Hepatocyte (in vitro differentiated cells): ENCODE results near the gene EEFSEC. TPM values are rescaled to one million over a fixed set of nuclear protein-coding genes. Genes with fewer than 3 reads are reported as not detected.

Source experiments
- DNase-seq: peaks from one replicate; pipeline ENCODE4 v3.0.0-alpha.2; 2016; ENCODE audit warnings: low spot score
- H2AFZ ChIP-seq: fragments of 200-600 bp; sonication (generic); 2 replicates; pipeline ENCODE4 v1.6.0; 2016; ENCODE audit warnings: antibody characterized with exemption, mild to moderate bottlenecking
- H3K27ac ChIP-seq: fragments of 200-600 bp; sonication (generic); 2 replicates; pipeline ENCODE4 v1.5.1; 2016; ENCODE audit warnings: mild to moderate bottlenecking
- H3K27me3 ChIP-seq: fragments of 200-600 bp; sonication (generic); 2 replicates; pipeline ENCODE4 v1.6.1; 2016
- H3K36me3 ChIP-seq: fragments of 200-600 bp; sonication (generic); replicated peaks from 2 replicates; pipeline ENCODE4 v1.5.1; 2016; ENCODE audit warnings: low read depth; ENCODE audit not compliant: insufficient read depth
- H3K4me1 ChIP-seq: fragments of 200-600 bp; sonication (generic); 2 replicates; pipeline ENCODE4 v1.5.1; 2016; ENCODE audit warnings: mild to moderate bottlenecking, moderate library complexity; ENCODE audit not compliant: insufficient read depth
- H3K4me2 ChIP-seq: fragments of 200-600 bp; sonication (generic); 2 replicates; pipeline ENCODE4 v1.6.0; 2016
- H3K4me3 ChIP-seq: fragments of 200-600 bp; sonication (generic); 2 replicates; pipeline ENCODE4 v1.5.1; 2016; ENCODE audit warnings: mild to moderate bottlenecking
- H3K79me2 ChIP-seq: fragments of 200-600 bp; sonication (generic); 2 replicates; pipeline ENCODE4 v1.6.0; 2017; ENCODE audit warnings: mild to moderate bottlenecking
- H3K9me2 ChIP-seq: fragments of 200-600 bp; sonication (generic); replicated peaks from 2 replicates; pipeline ENCODE4 v1.6.0; 2017; ENCODE audit warnings: mild to moderate bottlenecking; ENCODE audit not compliant: insufficient read depth
- H3K9me3 ChIP-seq: fragments of 200-600 bp; sonication (generic); 2 replicates; pipeline ENCODE4 v1.5.1; 2016; ENCODE audit warnings: low read depth, mild to moderate bottlenecking
- H4K20me1 ChIP-seq: fragments of 200-600 bp; sonication (generic); 2 replicates; pipeline ENCODE4 v1.6.0; 2016; ENCODE audit warnings: mild to moderate bottlenecking; ENCODE audit not compliant: insufficient read depth, poor library complexity, severe bottlenecking
- CTCF ChIP-seq: fragments of 200-600 bp; sonication (generic); IDR thresholded peaks from 2 replicates; pipeline ENCODE4 v1.5.1; 2016; ENCODE audit warnings: antibody characterized with exemption, mild to moderate bottlenecking; ENCODE audit not compliant: poor library complexity
- EZH2 ChIP-seq: fragments of 200-600 bp; sonication (generic); IDR thresholded peaks from 2 replicates; pipeline ENCODE4 v1.6.1; 2016; ENCODE audit warnings: antibody characterized with exemption, mild to moderate bottlenecking, borderline replicate concordance
- EZH2phosphoT487 ChIP-seq: fragments of 200-600 bp; sonication (generic); IDR thresholded peaks from one replicate; pipeline ENCODE4 v1.6.1; 2018; ENCODE audit warnings: antibody characterized with exemption, mild to moderate bottlenecking, low read depth, moderate library complexity; ENCODE audit not compliant: unreplicated experiment, severe bottlenecking
- WGBS: methylation state at CpG from one replicate; pipeline ENCODE4 v1.1.6; 2016; ENCODE audit warnings: low lambda C conversion rate; ENCODE audit errors: missing lambda C conversion rate; 5-methylcytosine and 5-hydroxymethylcytosine counted together
- polyA plus RNA-seq: library from polyadenylated mRNA; unstranded; fragments of >200 nt; fragmentation: Nextera tagmentation; extraction: Ambion mirVana; gene quantifications from 2 replicates; pipeline ENCODE4 v1.2.1, GENCODE V29; 2016
- total RNA-seq: library from RNA; depleted of rRNA; stranded (reverse); fragments of >200 nt; gene quantifications from 2 replicates; pipeline ENCODE4 v1.2.3, GENCODE V29; 2014

Gene EEFSEC
- total and polyA plus RNA-seq, 2 experiments from 2014 or later = 9.8 to 17.5 TPM

DNA sequence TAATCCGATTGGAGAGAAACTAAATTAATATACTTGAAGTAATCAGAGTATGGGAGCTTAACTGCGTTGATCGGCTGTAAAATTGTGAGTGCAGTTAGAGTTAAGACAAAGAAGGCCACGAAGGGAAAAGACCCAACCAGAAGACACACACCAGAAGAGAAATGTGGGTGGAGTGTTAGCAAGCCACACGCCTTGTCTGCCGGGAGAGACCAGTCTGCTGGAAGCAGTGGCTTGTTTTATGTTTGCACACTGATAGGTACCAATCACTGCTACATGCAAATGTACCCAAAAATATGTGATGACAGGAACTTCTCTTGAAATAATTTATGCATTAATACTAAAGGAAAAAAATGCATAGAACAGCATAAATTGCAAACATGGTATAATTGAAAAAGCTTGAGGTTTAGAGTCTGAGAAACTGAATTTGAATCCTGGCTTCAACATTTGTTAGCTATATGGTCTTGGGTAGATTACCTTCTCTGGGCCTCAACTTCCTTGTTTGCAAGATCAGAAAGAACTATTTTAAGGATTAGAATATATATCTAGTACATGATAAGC is 23.1 kb downstream of the EEFSEC start:
- Histone ChIP-seq H3K27ac (no peak overlapping the region), H3K4me3 (no peak overlapping the region), H3K9me3 (no peaks in the 10 kb centered on the region), H3K36me3 (no peaks in the 10 kb centered on the region), H3K79me2 (peaks cover 3% of the 10 kb centered on the region), H3K4me1 (peaks cover 15% of the 10 kb centered on the region), H3K9me2 (no peaks in the 10 kb centered on the region), H3K4me2 (no peak overlapping the region), H3K27me3 (no peaks in the 10 kb centered on the region), H2AFZ (no peak overlapping the region), H4K20me1 (no peaks in the 10 kb centered on the region)
- 79% methylated on average over 6 of the region's 6 CpGs for WGBS
- TF ChIP-seq EZH2phosphoT487 (no peak), CTCF (no peak)
- DNase-seq = no peak

DNA sequence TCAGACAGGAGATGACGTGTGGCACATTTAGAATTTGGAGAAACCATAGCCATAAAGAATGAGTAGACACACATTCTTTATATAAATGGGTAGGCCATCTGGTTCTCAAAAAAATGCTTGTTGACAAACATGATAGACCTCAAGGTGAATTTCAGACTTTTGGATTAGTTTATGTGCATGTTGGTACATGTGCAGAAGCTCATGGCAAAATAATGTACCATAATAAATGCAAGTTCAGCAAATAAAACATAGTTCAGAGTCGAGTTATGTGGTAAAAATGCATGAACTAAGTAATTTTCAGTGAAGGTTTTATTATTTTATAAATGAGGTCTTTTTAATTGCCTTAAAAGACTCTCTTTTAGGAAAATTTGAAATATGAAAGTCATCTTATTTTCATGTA is 24.6 kb downstream of the EEFSEC start:
- H2AFZ ChIP-seq = no peak overlapping the region
- WGBS = 87% methylated on average over 2 of the region's 2 CpGs
- no peaks in the 10 kb centered on the region for H3K9me2 ChIP-seq
- H3K9me3 ChIP-seq = no peaks in the 10 kb centered on the region
- TF ChIP-seq CTCF = no peak
- no peak for TF ChIP-seq EZH2phosphoT487
- no peak for DNase-seq
- no peaks in the 10 kb centered on the region for H3K36me3 ChIP-seq
- no peaks in the 10 kb centered on the region for H4K20me1 ChIP-seq
- no peak overlapping the region for H3K27ac ChIP-seq
- no peaks in the 10 kb centered on the region for H3K27me3 ChIP-seq
- peaks cover 15% of the 10 kb centered on the region for H3K4me1 ChIP-seq
- H3K79me2 ChIP-seq = peaks cover 6% of the 10 kb centered on the region
- no peak overlapping the region for H3K4me2 ChIP-seq
- no peak overlapping the region for H3K4me3 ChIP-seq

DNA sequence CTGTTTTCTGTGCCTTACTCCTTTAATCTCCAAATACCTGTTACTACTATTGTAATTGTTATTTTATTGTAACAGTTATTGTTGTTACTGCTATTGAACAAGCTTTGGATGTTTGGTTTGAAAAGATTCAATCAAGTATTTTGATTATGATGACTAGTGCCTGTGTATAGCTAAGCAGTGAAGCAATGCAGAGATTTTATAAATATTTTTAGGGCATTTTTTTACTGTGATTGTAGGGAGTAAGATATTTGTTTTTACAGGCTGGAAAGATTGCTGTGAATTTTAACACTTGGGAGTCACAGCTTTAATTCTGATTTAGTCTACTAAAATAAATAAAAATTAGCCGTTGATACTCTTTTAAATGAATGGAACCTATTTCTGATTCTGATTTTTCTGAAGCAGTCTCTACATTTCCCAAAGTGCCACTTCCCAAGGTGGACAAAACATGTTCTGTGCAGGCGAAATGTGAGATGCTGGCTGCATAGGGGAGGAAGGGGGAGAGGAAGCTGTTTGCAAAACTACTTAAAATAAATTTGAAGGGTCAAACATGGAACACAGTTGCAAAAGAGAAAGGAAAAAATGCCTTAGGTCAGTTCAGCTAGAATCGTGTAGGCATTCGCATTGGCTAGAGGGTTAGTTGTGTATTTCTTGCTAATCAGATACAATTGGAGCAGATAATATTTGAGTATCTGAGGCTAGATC is 25.7 kb downstream of the EEFSEC start:
- no peak overlapping the region for H2AFZ ChIP-seq
- no peak overlapping the region for H3K4me3 ChIP-seq
- H3K27me3 ChIP-seq = no peaks in the 10 kb centered on the region
- H3K79me2 ChIP-seq = peaks cover 6% of the 10 kb centered on the region
- TF ChIP-seq EZH2 (no peak), EZH2phosphoT487 (no peak), CTCF (no peak)
- H3K9me2 ChIP-seq = no peaks in the 10 kb centered on the region
- H3K4me2 ChIP-seq = peak overlapping the region; percentile 36
- WGBS = 48% methylated on average over 4 of the region's 4 CpGs
- H4K20me1 ChIP-seq = no peaks in the 10 kb centered on the region
- H3K4me1 ChIP-seq = peaks cover 15% of the 10 kb centered on the region
- no peaks in the 10 kb centered on the region for H3K36me3 ChIP-seq
- H3K9me3 ChIP-seq = no peaks in the 10 kb centered on the region
- DNase-seq = no peak
- H3K27ac ChIP-seq = no peak overlapping the region
